Ovary (tissue), 3 donors: ENCODE measurements around the gene TEX2.

Experiments used
- CTCF ChIP-seq, 3 donors: fragments of 450-650 bp in 2 of 3; fragments of 200-600 bp in 1 of 3; IDR thresholded peaks; one replicate each; pipeline versions ENCODE4 v1.5.1 to v1.8.0; 2016 to 2022; ENCODE audit warnings: antibody characterized with exemption in 3 of 3, mild to moderate bottlenecking in 1 of 3
- EP300 ChIP-seq: sonication (generic); formaldehyde crosslinking; IDR thresholded peaks from one replicate; pipeline ENCODE4 v1.6.1; 2017; ENCODE audit warnings: antibody characterized with exemption
- POLR2A ChIP-seq: fragments of 450-650 bp; IDR thresholded peaks from one replicate; pipeline ENCODE4 v1.6.1; 2017; ENCODE audit warnings: antibody characterized with exemption, mild to moderate bottlenecking, moderate library complexity
- donor health status: DM: no; HTN: no; CAD: no.

- no peak for TF ChIP-seq CTCF (IDR thresholded peaks at IDR 0.05)
- TF ChIP-seq POLR2A = no peak
- TF ChIP-seq EP300 = no peak
Observed at GRCh38 chr17:64261417-64262145, 1.5 kb downstream of the TEX2 start.
